Measurements from ENCODE around the gene EPHB4.
"Not testable (repeated sequence)": the region's sequence is repeated elsewhere in the genome, so short reads cannot be mapped to it uniquely, and the experiment has no call there.

Gene EPHB4

DNA sequence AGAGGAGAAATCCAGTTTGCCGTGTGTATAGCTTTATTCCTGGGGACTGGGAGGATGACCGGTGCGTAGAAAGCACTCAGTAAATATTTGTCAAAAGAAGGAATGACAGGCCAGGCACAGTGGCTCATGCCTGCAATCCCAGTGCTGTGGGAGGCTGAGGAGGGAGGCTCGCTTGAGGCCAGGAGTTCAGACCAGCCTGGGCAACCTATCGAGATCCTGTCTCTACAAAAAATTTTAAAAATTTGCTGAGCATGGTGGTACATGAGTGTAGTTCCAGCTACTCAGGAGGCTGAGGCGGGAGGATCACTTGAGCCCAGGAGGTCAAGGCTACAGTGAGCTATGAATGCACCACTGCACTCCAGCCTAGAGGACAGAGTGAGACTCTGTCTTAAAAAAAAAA lies 15.8 kb downstream of the EPHB4 start:
- no peak for TF ChIP-seq CTCF (IDR thresholded peaks at IDR 0.05; ENCODE audit: extremely low read depth, insufficient read depth, missing control alignments)
- no peak for DNase-seq (ENCODE audit: low spot score)
- in situ Hi-C loops (cut with MboI; ENCODE audit: low pct_unique_long_range_greater_than_20kb, low sequenced_read_pairs, unreplicated experiment): no loop called here

DNA sequence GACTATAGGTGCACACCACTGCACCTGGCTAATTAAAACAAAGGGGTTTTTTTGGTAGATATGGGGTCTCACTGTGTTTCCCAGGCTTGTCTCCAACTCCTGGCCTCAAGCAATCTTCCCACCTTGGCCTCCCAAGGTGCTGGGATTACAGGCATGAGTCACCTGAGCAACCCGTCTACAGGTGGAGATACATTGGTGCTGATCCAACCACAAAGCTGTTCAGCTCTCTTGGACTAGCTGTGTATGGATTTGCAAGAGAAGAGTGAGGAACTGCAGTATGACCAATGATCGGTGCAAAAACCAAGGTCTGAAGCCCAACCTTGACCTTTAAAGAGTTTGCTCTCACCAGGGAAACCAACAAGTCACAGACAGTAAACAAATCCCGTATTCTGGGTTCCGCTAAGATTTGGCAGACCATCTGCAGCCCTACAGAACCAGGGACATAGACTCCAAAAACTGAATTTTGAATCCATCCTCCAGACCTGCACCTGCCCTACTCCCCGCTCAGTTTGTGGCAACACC lies 18.9 kb downstream of the EPHB4 start:
- in situ Hi-C loops (cut with MboI; ENCODE audit: low pct_unique_long_range_greater_than_20kb, low sequenced_read_pairs, unreplicated experiment): no loop called here

GRCh38 chr7:100806883-100807282 lies 20.4 kb downstream of the EPHB4 start:
- DNase-seq (ENCODE audit: low spot score); in situ Hi-C loops (cut with MboI; ENCODE audit: low pct_unique_long_range_greater_than_20kb, low sequenced_read_pairs, unreplicated experiment): not testable (repeated sequence)

More for the DNA sequence above, 18.9 kb downstream of the EPHB4 start:
- DNase-seq (ENCODE audit: low spot score): no peak
- no peak for TF ChIP-seq CTCF (IDR thresholded peaks at IDR 0.05; ENCODE audit: extremely low read depth, insufficient read depth, missing control alignments)

- in situ Hi-C loops (cut with MboI; ENCODE audit: low pct_unique_long_range_greater_than_20kb, low sequenced_read_pairs, unreplicated experiment): no loop called here
- TF ChIP-seq CTCF (IDR thresholded peaks at IDR 0.05; ENCODE audit: extremely low read depth, insufficient read depth, missing control alignments): no peak
Observed at GRCh38 chr7:100806276-100806675, 21.0 kb downstream of the EPHB4 start.

DNA sequence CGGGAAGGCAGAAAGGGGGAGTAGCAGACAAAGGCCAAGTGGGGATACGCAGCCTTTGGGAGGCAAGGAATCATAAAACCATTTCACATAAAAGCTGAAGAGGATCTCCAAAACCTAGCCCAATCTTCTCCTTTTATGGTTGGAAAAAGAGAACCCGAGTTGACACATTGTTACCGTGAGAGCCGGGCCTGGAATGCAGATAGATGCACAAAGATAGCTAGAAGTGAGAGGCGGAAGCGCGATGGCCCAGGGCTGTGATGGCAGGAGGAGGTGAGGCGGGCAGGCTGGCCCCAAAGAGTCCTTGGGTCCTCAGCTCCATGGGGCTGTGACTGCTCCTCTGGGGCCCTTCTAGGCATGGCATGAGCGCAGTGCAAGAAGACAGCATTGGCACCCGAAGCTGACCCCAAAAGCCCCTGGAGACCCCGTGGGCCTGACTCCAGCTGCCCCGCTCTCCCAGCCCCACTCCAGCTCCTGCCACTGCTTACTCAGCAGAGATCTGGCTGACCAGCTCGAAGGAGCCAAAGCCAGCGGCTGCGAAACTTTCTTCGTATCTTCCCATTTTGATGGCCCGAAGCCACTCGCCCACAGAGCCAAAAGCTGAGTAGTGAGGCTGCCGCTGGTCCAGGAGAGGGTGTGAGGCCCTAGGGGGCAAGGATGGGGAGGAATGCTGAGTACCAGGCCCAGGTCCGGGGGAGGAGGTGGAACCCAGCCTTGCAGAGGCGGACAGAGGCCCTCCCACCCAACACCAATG lies 22.5 kb downstream of the EPHB4 start:
- in situ Hi-C loops (cut with MboI; ENCODE audit: low pct_unique_long_range_greater_than_20kb, low sequenced_read_pairs, unreplicated experiment): no loop called here
- no peak for DNase-seq (ENCODE audit: low spot score)

More at GRCh38 chr7:100806276-100806675, 21.0 kb downstream of the EPHB4 start:
- no peak for DNase-seq (ENCODE audit: low spot score)

DNA sequence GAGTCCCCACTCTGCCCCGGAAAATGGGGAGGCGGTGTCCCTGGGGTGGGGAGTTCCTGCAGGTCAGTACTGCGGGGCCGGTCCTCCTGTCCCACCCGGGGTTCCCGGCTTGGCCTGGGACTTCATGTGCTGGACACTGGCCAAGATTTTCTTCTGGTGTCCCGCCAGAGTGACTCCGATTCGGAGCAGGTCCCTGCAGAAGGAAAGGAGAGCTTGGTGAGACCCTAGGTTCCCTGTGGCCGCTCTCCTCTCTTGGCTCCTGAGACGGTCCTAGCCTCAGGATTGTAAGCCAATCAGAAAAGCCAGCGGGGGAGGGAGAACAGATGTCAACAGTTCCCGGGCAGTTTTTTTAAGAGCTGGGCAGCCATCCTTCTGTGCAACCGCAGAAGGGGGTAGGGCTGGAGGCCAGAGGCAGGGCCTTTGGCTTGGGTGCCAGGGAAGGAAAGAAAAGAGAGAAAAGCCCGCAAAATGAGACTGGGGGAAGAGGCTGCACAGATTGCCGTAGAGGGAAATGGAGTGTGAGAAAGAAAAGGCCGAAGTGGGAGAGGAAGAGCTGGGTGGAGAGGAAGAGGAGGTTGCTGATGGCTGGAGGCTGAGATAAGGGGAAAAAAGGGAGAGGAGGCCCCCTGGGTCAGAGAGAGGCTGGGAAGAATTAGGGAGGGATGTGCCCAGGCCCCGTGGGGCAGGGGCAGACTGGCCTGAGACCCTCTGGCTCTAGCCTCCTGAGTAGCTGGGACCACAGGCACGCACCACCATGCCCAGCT lies 23.7 kb downstream of the EPHB4 start:
- in situ Hi-C loops (cut with MboI; ENCODE audit: low pct_unique_long_range_greater_than_20kb, low sequenced_read_pairs, unreplicated experiment): no loop called here
- peak; percentile 94 for DNase-seq (ENCODE audit: low spot score)
- no peak for TF ChIP-seq CTCF (IDR thresholded peaks at IDR 0.05; ENCODE audit: extremely low read depth, insufficient read depth, missing control alignments)

More for the DNA sequence above, 22.5 kb downstream of the EPHB4 start:
- no peak for TF ChIP-seq CTCF (IDR thresholded peaks at IDR 0.05; ENCODE audit: extremely low read depth, insufficient read depth, missing control alignments)

DNA sequence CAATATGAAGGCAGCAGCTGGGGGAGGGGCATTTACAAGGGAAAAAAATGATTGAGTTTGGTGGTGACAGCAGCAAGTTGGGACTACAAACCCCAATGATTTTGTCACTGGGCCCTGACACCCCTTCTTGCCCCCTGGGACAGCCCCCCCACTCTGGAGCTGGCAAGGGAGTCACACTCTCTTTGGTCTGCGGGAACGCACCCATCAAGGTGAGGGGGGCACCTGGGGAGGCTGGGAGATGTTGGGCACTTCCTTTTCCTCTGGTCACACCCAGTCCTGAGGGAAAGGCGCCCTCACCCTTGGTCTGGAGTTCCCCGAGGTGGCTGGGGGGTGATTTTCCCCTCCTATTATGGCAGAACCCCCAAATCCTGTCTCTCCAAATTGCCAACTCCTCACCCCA lies 24.4 kb downstream of the EPHB4 start:
- no peak for TF ChIP-seq CTCF (IDR thresholded peaks at IDR 0.05; ENCODE audit: extremely low read depth, insufficient read depth, missing control alignments)
- in situ Hi-C loops (cut with MboI; ENCODE audit: low pct_unique_long_range_greater_than_20kb, low sequenced_read_pairs, unreplicated experiment): no loop called here
- no peak for DNase-seq (ENCODE audit: low spot score)
